KMS-11 (cell line): Measurements from ENCODE around the gene DNASE1L2.

ENCODE experiments used
- H2AFZ ChIP-seq: fragments of 200-600 bp; sonication (generic); 2 replicates; pipeline ENCODE4 v1.6.1; 2016; ENCODE audit warnings: antibody characterized with exemption, mixed run types, low read depth
- H3K27ac ChIP-seq: fragments of 200-600 bp; sonication (generic); 2 replicates; pipeline ENCODE4 v1.6.1; 2016; ENCODE audit warnings: mild to moderate bottlenecking, mixed run types
- H3K27me3 ChIP-seq: fragments of 200-600 bp; sonication (generic); 2 replicates; pipeline ENCODE4 v1.6.1; 2017; ENCODE audit warnings: mild to moderate bottlenecking, low read depth, mixed run types, moderate library complexity; ENCODE audit not compliant: insufficient read depth
- H3K36me3 ChIP-seq: fragments of 200-600 bp; sonication (generic); 2 replicates; pipeline ENCODE4 v1.6.1; 2017; ENCODE audit warnings: mild to moderate bottlenecking, mixed run types; ENCODE audit not compliant: insufficient read depth
- H3K4me1 ChIP-seq: fragments of 200-600 bp; sonication (generic); 2 replicates; pipeline ENCODE4 v1.6.1; 2016; ENCODE audit warnings: mild to moderate bottlenecking, low read depth, mixed run types; ENCODE audit not compliant: poor library complexity, severe bottlenecking
- H3K4me2 ChIP-seq: fragments of 200-600 bp; sonication (generic); 2 replicates; pipeline ENCODE4 v1.7.0; 2016; ENCODE audit warnings: mild to moderate bottlenecking, mixed run types
- H3K4me3 ChIP-seq: fragments of 200-600 bp; sonication (generic); IDR thresholded peaks from 2 replicates; pipeline ENCODE4 v1.6.1; 2017; ENCODE audit warnings: low read depth, low read length, mixed read lengths; ENCODE audit not compliant: insufficient read depth
- H3K79me2 ChIP-seq: fragments of 200-600 bp; sonication (generic); 2 replicates; pipeline ENCODE4 v1.6.1; 2016; ENCODE audit warnings: low read depth, mixed run types; ENCODE audit not compliant: insufficient read depth
- H3K9ac ChIP-seq: fragments of 200-600 bp; sonication (generic); 2 replicates; pipeline ENCODE4 v1.6.1; 2016; ENCODE audit warnings: mild to moderate bottlenecking, mixed run types
- H4K20me1 ChIP-seq: fragments of 200-600 bp; sonication (generic); 2 replicates; pipeline ENCODE4 v1.6.1; 2016; ENCODE audit warnings: mild to moderate bottlenecking, mixed run types; ENCODE audit not compliant: insufficient read depth
- CTCF ChIP-seq: fragments of 200-600 bp; sonication (generic); conservative IDR thresholded peaks from 2 replicates; pipeline ENCODE4 v1.6.1; 2017; ENCODE audit warnings: low read depth, mild to moderate bottlenecking, antibody characterized with exemption, low read length, moderate library complexity, mixed read lengths

The DNASE1L2 gene

GRCh38 chr16:2189252-2189893 is 46.9 kb upstream of the DNASE1L2 start:
- H3K4me3 ChIP-seq, result no peak overlapping the region
- no peak overlapping the region for H2AFZ ChIP-seq
- no peak for TF ChIP-seq CTCF
- no peak overlapping the region for H3K4me2 ChIP-seq
- H3K79me2 ChIP-seq, result no peaks in the 10 kb centered on the region
- H3K9ac ChIP-seq, result no peak overlapping the region
- H3K36me3 ChIP-seq, result no peaks in the 10 kb centered on the region
- no peaks in the 10 kb centered on the region for H3K4me1 ChIP-seq
- H4K20me1 ChIP-seq, result no peaks in the 10 kb centered on the region
- no peak overlapping the region for H3K27ac ChIP-seq
- H3K27me3 ChIP-seq, result peaks cover 47% of the 10 kb centered on the region

- no peaks in the 10 kb centered on the region for H3K4me1 ChIP-seq
These were observed 46.1 kb upstream of the DNASE1L2 start for GRCh38 chr16:2190002-2190658.

GRCh38 chr16:2190659-2191445 is 45.4 kb upstream of the DNASE1L2 start:
- H3K79me2 ChIP-seq, result no peaks in the 10 kb centered on the region
- TF ChIP-seq CTCF, result no peak
- H3K9ac ChIP-seq, result no peak overlapping the region
- no peaks in the 10 kb centered on the region for H4K20me1 ChIP-seq
- H2AFZ ChIP-seq, result no peak overlapping the region
- no peak overlapping the region for H3K27ac ChIP-seq
- no peak overlapping the region for H3K4me3 ChIP-seq
- no peaks in the 10 kb centered on the region for H3K36me3 ChIP-seq
- H3K4me1 ChIP-seq, result no peaks in the 10 kb centered on the region
- peaks cover 50% of the 10 kb centered on the region for H3K27me3 ChIP-seq
- H3K4me2 ChIP-seq, result no peak overlapping the region

More at GRCh38 chr16:2190002-2190658, 46.1 kb upstream of the DNASE1L2 start:
- no peak for TF ChIP-seq CTCF
- H3K9ac ChIP-seq, result no peak overlapping the region
- H3K4me2 ChIP-seq, result no peak overlapping the region
- H3K27me3 ChIP-seq, result peaks cover 50% of the 10 kb centered on the region
- no peak overlapping the region for H2AFZ ChIP-seq
- no peaks in the 10 kb centered on the region for H4K20me1 ChIP-seq
- H3K27ac ChIP-seq, result no peak overlapping the region
- H3K36me3 ChIP-seq, result no peaks in the 10 kb centered on the region
- H3K4me3 ChIP-seq, result no peak overlapping the region
- H3K79me2 ChIP-seq, result no peaks in the 10 kb centered on the region

- H3K4me2 ChIP-seq, result no peak overlapping the region
- no peak for TF ChIP-seq CTCF
- no peak overlapping the region for H3K27ac ChIP-seq
- no peaks in the 10 kb centered on the region for H4K20me1 ChIP-seq
- no peaks in the 10 kb centered on the region for H3K4me1 ChIP-seq
- no peak overlapping the region for H2AFZ ChIP-seq
- no peaks in the 10 kb centered on the region for H3K36me3 ChIP-seq
- H3K79me2 ChIP-seq, result no peaks in the 10 kb centered on the region
- H3K9ac ChIP-seq, result no peak overlapping the region
- H3K27me3 ChIP-seq, result peaks cover 47% of the 10 kb centered on the region
- H3K4me3 ChIP-seq, result no peak overlapping the region
These were observed 44.9 kb upstream of the DNASE1L2 start for GRCh38 chr16:2191446-2191706.
